Cardiac fibroblast (primary cell): ENCODE results near the gene CDH1.
"Not testable (repeated sequence)": the region's sequence is repeated elsewhere in the genome, so short reads cannot be mapped to it uniquely, and the experiment has no call there.

Experiments
- DNase-seq, 2 donors: peaks; one replicate each; pipeline versions ENCODE4 v3.0.0 to v3.0.0-alpha.2; 2010; ENCODE audit warnings: low read depth in 2 of 2
- H3K4me3 ChIP-seq, 2 donors: replicated peaks in 1 of 2; 1 replicate in 1 of 2; 2 replicates in 1 of 2; pipeline ENCODE4 v1.5.1; 2011; ENCODE audit warnings: low read depth in 2 of 2, low read length in 2 of 2, mild to moderate bottlenecking in 2 of 2, moderate library complexity in 1 of 2
- TF ChIP-seq, protein P1 (sequence below): IDR thresholded peaks from one replicate; pipeline ENCODE4 v1.5.1; 2011; ENCODE audit warnings: low read depth, mild to moderate bottlenecking, low read length, inconsistent platforms

CDH1 gene

GRCh38 chr16:68784721-68785120 lies 47.6 kb downstream of the CDH1 start:
- H3K4me3 ChIP-seq, result no peak overlapping the region
- DNase-seq, result no peak
- TF ChIP-seq, protein P1, sequence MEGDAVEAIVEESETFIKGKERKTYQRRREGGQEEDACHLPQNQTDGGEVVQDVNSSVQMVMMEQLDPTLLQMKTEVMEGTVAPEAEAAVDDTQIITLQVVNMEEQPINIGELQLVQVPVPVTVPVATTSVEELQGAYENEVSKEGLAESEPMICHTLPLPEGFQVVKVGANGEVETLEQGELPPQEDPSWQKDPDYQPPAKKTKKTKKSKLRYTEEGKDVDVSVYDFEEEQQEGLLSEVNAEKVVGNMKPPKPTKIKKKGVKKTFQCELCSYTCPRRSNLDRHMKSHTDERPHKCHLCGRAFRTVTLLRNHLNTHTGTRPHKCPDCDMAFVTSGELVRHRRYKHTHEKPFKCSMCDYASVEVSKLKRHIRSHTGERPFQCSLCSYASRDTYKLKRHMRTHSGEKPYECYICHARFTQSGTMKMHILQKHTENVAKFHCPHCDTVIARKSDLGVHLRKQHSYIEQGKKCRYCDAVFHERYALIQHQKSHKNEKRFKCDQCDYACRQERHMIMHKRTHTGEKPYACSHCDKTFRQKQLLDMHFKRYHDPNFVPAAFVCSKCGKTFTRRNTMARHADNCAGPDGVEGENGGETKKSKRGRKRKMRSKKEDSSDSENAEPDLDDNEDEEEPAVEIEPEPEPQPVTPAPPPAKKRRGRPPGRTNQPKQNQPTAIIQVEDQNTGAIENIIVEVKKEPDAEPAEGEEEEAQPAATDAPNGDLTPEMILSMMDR, result no peak

DNA sequence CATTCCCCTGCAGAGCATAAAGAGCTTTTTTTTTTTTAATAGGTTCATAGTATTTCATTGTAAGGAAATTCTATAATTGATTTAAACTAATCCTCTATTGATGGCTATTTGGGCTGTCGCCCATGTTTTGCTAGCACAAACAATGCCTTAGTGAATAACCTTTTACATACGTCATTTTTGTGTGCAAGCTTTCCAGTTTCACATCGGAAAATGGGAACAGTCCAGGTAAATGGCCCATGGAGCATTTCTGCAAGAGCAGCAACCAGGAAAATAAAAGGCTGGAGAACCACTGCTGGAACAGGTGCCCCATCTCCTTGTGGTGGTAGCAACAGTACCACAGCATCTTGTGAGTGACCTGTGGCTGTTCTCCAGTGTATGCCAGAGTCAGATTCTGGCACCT lies 48.6 kb downstream of the CDH1 start:
- H3K4me3 ChIP-seq, result no peak overlapping the region
- DNase-seq, result no peak
- TF ChIP-seq, protein P1, result no peak

- TF ChIP-seq, protein P1, result no peak
- peak; percentile 25 to 60 for DNase-seq
- no peak overlapping the region for H3K4me3 ChIP-seq
Measured at GRCh38 chr16:68786685-68787418, 49.8 kb downstream of the CDH1 start.

GRCh38 chr16:68787419-68787807 lies 50.3 kb downstream of the CDH1 start:
- H3K4me3 ChIP-seq, DNase-seq: not testable (repeated sequence)

- H3K4me3 ChIP-seq, result no peak overlapping the region
- DNase-seq, result peak; percentile 81 to 91
- TF ChIP-seq, protein P1, result no peak
Measured at GRCh38 chr16:68790130-68790761, 53.2 kb downstream of the CDH1 start.

DNA sequence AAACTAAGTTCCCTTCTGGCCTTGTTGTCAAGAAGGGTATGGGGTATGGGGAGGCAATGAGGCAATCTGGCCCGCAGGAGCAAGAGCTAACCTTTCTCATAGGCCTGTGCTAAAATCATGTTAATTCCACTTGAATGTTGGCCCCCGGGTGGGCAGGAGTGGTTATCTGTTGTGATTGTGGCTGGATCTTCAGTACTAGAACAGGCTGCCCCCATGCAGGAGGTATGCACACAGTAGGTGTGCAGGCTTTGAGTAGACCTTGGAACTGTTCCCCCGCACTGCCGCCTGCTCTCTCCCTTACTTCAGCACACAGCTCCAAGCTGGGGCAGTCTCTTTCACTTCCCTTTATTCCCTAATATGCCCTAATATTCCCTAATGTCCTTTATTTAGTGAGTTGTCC lies 53.9 kb downstream of the CDH1 start:
- no peak for DNase-seq
- no peak overlapping the region for H3K4me3 ChIP-seq
- TF ChIP-seq, protein P1, result no peak

DNA sequence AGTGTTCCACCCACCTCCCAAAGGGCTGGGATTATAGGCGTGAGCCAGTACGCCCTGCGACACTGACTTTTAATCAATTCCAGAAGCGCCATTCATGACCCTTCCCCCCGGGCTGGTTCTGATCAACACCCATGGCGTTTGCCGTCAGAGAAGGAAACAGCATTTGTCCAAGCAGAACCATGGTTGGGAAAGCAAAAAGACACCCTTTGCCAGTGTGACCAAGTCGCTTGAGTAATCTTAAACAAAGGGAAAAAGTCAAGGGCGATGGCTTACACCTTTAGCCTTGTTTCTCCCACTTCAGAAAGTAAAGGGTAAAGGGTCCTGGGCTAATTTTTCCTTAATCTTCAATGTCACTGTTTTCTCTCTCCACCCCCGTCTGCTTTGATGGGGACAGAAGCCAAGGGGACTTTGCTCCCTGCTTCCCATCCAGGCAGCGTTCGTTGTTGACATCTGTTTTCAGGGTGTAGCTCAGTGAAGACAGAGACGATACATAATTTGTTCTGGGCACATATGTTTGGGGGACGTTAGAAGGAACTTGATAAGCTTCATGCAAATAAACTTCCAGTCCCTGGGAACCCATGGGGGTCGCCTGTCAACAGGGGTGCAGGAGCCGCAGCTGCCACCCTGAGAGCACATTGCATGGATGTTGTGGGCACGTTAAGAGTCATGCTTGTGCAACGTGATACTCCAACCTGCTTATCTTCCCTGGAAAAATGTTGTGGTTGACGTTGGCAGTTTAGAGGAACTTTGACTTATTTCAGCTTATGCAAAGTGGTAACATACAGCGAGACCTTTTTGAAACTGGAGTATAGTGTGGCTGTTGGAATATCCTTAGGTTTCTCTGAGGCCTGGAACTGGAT lies 55.6 kb downstream of the CDH1 start:
- TF ChIP-seq, protein P1, result no peak
- DNase-seq, result peak; percentile 50 to 89
- no peak overlapping the region for H3K4me3 ChIP-seq
